ENCODE data around the gene APOOL. TPM values are rescaled to one million over a fixed set of nuclear protein-coding genes. Genes with fewer than 3 reads are reported as not detected.

APOOL gene
- total RNA-seq, 1 experiment from 2014 or later, result 15.0 TPM

- Histone ChIP-seq H3K4me2 (ENCODE audit: low read depth, low read length, poor library complexity, severe bottlenecking) (no peak overlapping the region), H2AFZ (ENCODE audit: low read length) (no peak overlapping the region), H3K4me1 (ENCODE audit: low read length) (peaks cover 2% of the 10 kb centered on the region; the same call in 1 of the 2 replicates), H3K9me3 (ENCODE audit: low read length) (no peaks in the 10 kb centered on the region), H3K27ac (ENCODE audit: low read length) (no peak overlapping the region), H3K9ac (ENCODE audit: low read length) (no peak overlapping the region), H3K36me3 (ENCODE audit: insufficient read depth, low read length) (no peaks in the 10 kb centered on the region), H3K9me2 (replicated peaks; ENCODE audit: insufficient read depth, low read length) (no peaks in the 10 kb centered on the region), H3K4me3 (ENCODE audit: low read length) (no peak overlapping the region), H4K20me1 (ENCODE audit: insufficient read depth, low read depth, low read length) (no peaks in the 10 kb centered on the region), H3K27me3 (ENCODE audit: low read length) (no peaks in the 10 kb centered on the region), H3K79me2 (ENCODE audit: low read length) (no peaks in the 10 kb centered on the region)
- no peak for DNase-seq
Observed at GRCh38 chrX:85136409-85136808, 132.7 kb downstream of the APOOL start.

DNA sequence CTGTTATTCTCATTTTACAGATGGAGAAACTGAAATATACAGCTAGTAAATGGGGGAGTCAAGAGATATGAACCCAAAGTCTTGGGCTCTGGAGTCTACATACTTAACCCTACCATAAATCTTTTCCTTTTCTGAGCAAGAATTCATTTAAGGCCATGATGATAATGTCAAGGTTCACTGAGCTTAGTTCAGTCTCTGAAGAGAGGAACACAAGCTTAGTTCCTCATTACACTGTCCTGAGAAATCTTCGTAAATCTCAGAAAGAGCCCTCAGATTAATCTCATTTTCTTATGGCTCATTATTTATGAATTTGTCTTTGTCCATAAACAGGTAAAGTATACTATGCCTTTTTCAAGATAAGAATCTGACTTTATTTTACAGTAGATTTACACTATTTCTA lies 135.7 kb downstream of the APOOL start:
- Histone ChIP-seq H2AFZ (ENCODE audit: low read length) (no peak overlapping the region), H3K9me3 (ENCODE audit: low read length) (no peaks in the 10 kb centered on the region), H3K79me2 (ENCODE audit: low read length) (no peaks in the 10 kb centered on the region), H4K20me1 (ENCODE audit: insufficient read depth, low read depth, low read length) (no peaks in the 10 kb centered on the region), H3K27me3 (ENCODE audit: low read length) (no peaks in the 10 kb centered on the region), H3K4me1 (ENCODE audit: low read length) (peaks cover 2% of the 10 kb centered on the region; the same call in 1 of the 2 replicates), H3K9ac (ENCODE audit: low read length) (no peak overlapping the region), H3K4me3 (ENCODE audit: low read length) (no peak overlapping the region), H3K36me3 (ENCODE audit: insufficient read depth, low read length) (no peaks in the 10 kb centered on the region), H3K4me2 (ENCODE audit: low read depth, low read length, poor library complexity, severe bottlenecking) (no peak overlapping the region), H3K27ac (ENCODE audit: low read length) (no peak overlapping the region), H3K9me2 (replicated peaks; ENCODE audit: insufficient read depth, low read length) (no peaks in the 10 kb centered on the region)
- no peak for DNase-seq

DNA sequence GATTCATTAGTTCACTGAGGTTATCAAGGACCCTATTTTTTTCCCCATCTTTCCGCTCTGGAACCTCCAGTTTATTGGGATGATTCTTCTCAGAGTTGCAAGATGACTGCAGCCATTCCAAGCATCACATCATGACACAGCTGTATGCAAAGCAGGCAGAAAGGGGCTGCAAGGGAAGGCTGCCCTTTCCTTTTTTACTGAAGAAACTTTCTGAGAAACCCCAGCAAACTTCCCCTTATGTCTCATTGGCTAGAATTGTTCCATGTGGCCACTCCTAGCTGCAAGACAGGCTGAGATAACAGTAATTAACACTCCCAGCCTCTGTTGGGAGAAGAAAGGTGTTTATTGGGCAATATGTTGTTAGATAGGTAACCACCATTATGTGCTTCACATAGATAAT lies 137.3 kb downstream of the APOOL start:
- no peak overlapping the region for H2AFZ ChIP-seq (ENCODE audit: low read length)
- no peak overlapping the region for H3K4me2 ChIP-seq (ENCODE audit: low read depth, low read length, poor library complexity, severe bottlenecking)
- H3K36me3 ChIP-seq (ENCODE audit: insufficient read depth, low read length), result no peaks in the 10 kb centered on the region
- H3K4me1 ChIP-seq (ENCODE audit: low read length), result peaks cover 2% of the 10 kb centered on the region; the same call in 1 of the 2 replicates
- no peaks in the 10 kb centered on the region for H3K9me2 ChIP-seq (replicated peaks; ENCODE audit: insufficient read depth, low read length)
- DNase-seq, result no peak
- H4K20me1 ChIP-seq (ENCODE audit: insufficient read depth, low read depth, low read length), result no peaks in the 10 kb centered on the region
- no peak overlapping the region for H3K9ac ChIP-seq (ENCODE audit: low read length)
- no peak overlapping the region for H3K4me3 ChIP-seq (ENCODE audit: low read length)
- H3K27me3 ChIP-seq (ENCODE audit: low read length), result no peaks in the 10 kb centered on the region
- no peaks in the 10 kb centered on the region for H3K9me3 ChIP-seq (ENCODE audit: low read length)
- no peak overlapping the region for H3K27ac ChIP-seq (ENCODE audit: low read length)
- no peaks in the 10 kb centered on the region for H3K79me2 ChIP-seq (ENCODE audit: low read length)

Other genes starting within 250 kb of the APOOL start
- 0.52 and 0.79 TPM in 2 replicates for gene SATL1, start 239.9 kb downstream of the APOOL start, total RNA-seq (2014; rRNA removed; shearing (Covaris generic); ENCODE audit: low replicate concordance)
- gene ZNF711, start 240.1 kb downstream of the APOOL start, total RNA-seq (2014; rRNA removed; shearing (Covaris generic); ENCODE audit: low replicate concordance), result 15.2 and 28.3 TPM in 2 replicates

Data from Karpas-422 (cell line).